Stomach (tissue), 4 donors: ENCODE data around the gene COA5.

Experiments used
- POLR2AphosphoS5 ChIP-seq, 3 donors: sonication (generic); formaldehyde crosslinking; IDR thresholded peaks; one replicate each; pipeline ENCODE4 v1.6.1; 2016; ENCODE audit warnings: antibody characterized with exemption in 3 of 3
- TF ChIP-seq, protein P1 (sequence below), 7 experiments: fragments of 450-650 bp in 4 of 7; fragments of 200-600 bp in 3 of 7; sonication (generic) in 3 of 7; IDR thresholded peaks; one replicate each; pipeline ENCODE4 v1.5.1; 2016 to 2019; ENCODE audit warnings: antibody characterized with exemption in 7 of 7, control low read depth in 2 of 7, mild to moderate bottlenecking in 1 of 7

DNA sequence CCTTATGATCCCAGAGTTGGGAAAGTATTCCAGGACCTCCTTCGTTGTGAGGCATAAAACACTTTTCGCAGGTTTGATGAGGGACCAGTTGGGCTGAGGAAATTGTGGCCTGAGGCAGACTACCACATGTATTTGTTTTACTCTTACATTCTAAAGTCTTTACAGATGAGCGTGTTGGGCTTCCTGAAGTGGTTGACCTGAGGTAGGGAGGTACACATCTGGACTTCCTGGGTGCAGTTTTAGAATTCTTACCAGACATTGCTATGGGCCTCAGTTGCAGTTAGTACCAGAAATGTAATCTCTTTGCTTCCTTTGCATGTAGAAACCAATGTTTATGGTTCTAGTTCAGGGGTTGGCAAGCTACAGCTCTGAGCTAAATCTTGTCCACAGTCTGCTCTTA, 48.7 kb downstream of the COA5 start:
- TF ChIP-seq, protein P1, sequence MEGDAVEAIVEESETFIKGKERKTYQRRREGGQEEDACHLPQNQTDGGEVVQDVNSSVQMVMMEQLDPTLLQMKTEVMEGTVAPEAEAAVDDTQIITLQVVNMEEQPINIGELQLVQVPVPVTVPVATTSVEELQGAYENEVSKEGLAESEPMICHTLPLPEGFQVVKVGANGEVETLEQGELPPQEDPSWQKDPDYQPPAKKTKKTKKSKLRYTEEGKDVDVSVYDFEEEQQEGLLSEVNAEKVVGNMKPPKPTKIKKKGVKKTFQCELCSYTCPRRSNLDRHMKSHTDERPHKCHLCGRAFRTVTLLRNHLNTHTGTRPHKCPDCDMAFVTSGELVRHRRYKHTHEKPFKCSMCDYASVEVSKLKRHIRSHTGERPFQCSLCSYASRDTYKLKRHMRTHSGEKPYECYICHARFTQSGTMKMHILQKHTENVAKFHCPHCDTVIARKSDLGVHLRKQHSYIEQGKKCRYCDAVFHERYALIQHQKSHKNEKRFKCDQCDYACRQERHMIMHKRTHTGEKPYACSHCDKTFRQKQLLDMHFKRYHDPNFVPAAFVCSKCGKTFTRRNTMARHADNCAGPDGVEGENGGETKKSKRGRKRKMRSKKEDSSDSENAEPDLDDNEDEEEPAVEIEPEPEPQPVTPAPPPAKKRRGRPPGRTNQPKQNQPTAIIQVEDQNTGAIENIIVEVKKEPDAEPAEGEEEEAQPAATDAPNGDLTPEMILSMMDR (IDR thresholded peaks at IDR 0.05), result no peak
- no peak for TF ChIP-seq POLR2AphosphoS5 (IDR thresholded peaks at IDR 0.05)
